ENCODE measurements around the gene PRR23E.

- 0 out of 2 replicates have a peak, but pooled peaks have one; percentile 9 for TF ChIP-seq GATA2 (IDR thresholded peaks at IDR 0.05; ENCODE audit: low read depth, low read length)
- no peak for TF ChIP-seq GATA3 (IDR thresholded peaks at IDR 0.05; ENCODE audit: low read depth, low read length)
These were observed 12.1 kb upstream of the PRR23E start for GRCh38 chr3:127180859-127181258.

Measured in SH-SY5Y (cell line).